ENCODE results near the gene ARMC9. TPM values are rescaled to one million over a fixed set of nuclear protein-coding genes. Genes with fewer than 3 reads are reported as not detected.

The ARMC9 gene
- total RNA-seq, 1 donor from 2014 or later, result 27.5 TPM

- DNase-seq (ENCODE audit: low read depth), result no peak
- no peaks in the 10 kb centered on the region for H3K27me3 ChIP-seq (ENCODE audit: control insufficient read depth, insufficient read depth, low read length)
- no peak for TF ChIP-seq CTCF (IDR thresholded peaks at IDR 0.05; ENCODE audit: insufficient read depth, low read length, poor library complexity, severe bottlenecking)
- H3K36me3 ChIP-seq (ENCODE audit: control insufficient read depth, insufficient read depth, low read length), result no peaks in the 10 kb centered on the region
- H3K4me3 ChIP-seq (ENCODE audit: low read depth, low read length), result no peak overlapping the region
Observed at GRCh38 chr2:231256494-231256893, 58.1 kb downstream of the ARMC9 start.

- no peak for TF ChIP-seq CTCF (IDR thresholded peaks at IDR 0.05; ENCODE audit: insufficient read depth, low read length, poor library complexity, severe bottlenecking)
- DNase-seq (ENCODE audit: low read depth), result no peak
- no peaks in the 10 kb centered on the region for H3K27me3 ChIP-seq (ENCODE audit: control insufficient read depth, insufficient read depth, low read length)
- H3K36me3 ChIP-seq (ENCODE audit: control insufficient read depth, insufficient read depth, low read length), result no peaks in the 10 kb centered on the region
- no peak overlapping the region for H3K4me3 ChIP-seq (ENCODE audit: low read depth, low read length)
Observed at GRCh38 chr2:231257763-231258162, 59.3 kb downstream of the ARMC9 start.

- Histone ChIP-seq H3K27me3 (ENCODE audit: control insufficient read depth, insufficient read depth, low read length) (no peaks in the 10 kb centered on the region), H3K36me3 (ENCODE audit: control insufficient read depth, insufficient read depth, low read length) (peaks cover 2% of the 10 kb centered on the region), H3K4me3 (ENCODE audit: low read depth, low read length) (no peak overlapping the region)
- TF ChIP-seq CTCF (IDR thresholded peaks at IDR 0.05; ENCODE audit: insufficient read depth, low read length, poor library complexity, severe bottlenecking), result no peak
- no peak for DNase-seq (ENCODE audit: low read depth)
Observed at GRCh38 chr2:231258701-231259100, 60.3 kb downstream of the ARMC9 start.

GRCh38 chr2:231259104-231259503 is 60.7 kb downstream of the ARMC9 start:
- Histone ChIP-seq H3K36me3 (ENCODE audit: control insufficient read depth, insufficient read depth, low read length) (peaks cover 2% of the 10 kb centered on the region), H3K27me3 (ENCODE audit: control insufficient read depth, insufficient read depth, low read length) (no peaks in the 10 kb centered on the region), H3K4me3 (ENCODE audit: low read depth, low read length) (no peak overlapping the region)
- no peak for DNase-seq (ENCODE audit: low read depth)
- TF ChIP-seq CTCF (IDR thresholded peaks at IDR 0.05; ENCODE audit: insufficient read depth, low read length, poor library complexity, severe bottlenecking), result no peak

GRCh38 chr2:231260442-231261208 is 62.2 kb downstream of the ARMC9 start:
- no peak for TF ChIP-seq CTCF (IDR thresholded peaks at IDR 0.05; ENCODE audit: insufficient read depth, low read length, poor library complexity, severe bottlenecking)
- Histone ChIP-seq H3K4me3 (ENCODE audit: low read depth, low read length) (no peak overlapping the region), H3K27me3 (ENCODE audit: control insufficient read depth, insufficient read depth, low read length) (no peaks in the 10 kb centered on the region), H3K36me3 (ENCODE audit: control insufficient read depth, insufficient read depth, low read length) (peaks cover 2% of the 10 kb centered on the region)
- DNase-seq (ENCODE audit: low read depth), result no peak
